Skeletal muscle tissue (tissue), 4 donors: ENCODE results near the gene NDRG2. TPM values are rescaled to one million over a fixed set of nuclear protein-coding genes. Genes with fewer than 3 reads are reported as not detected.
"Not testable (repeated sequence)": the region's sequence is repeated elsewhere in the genome, so short reads cannot be mapped to it uniquely, and the experiment has no call there.

Experiments
- H3K27ac ChIP-seq: one replicate; pipeline ENCODE4 v1.7.0; 2013; ENCODE audit warnings: mild to moderate bottlenecking, low read depth, low read length, inconsistent platforms
- H3K27me3 ChIP-seq, 3 donors: one replicate each; pipeline ENCODE4 v1.7.0; 2013; ENCODE audit warnings: low read length in 3 of 3; ENCODE audit not compliant: control insufficient read depth in 3 of 3, insufficient read depth in 3 of 3
- H3K36me3 ChIP-seq, 3 donors: one replicate each; pipeline ENCODE4 v1.7.0; 2013; ENCODE audit warnings: low read length in 3 of 3; ENCODE audit not compliant: control insufficient read depth in 3 of 3, insufficient read depth in 3 of 3
- H3K4me1 ChIP-seq, 3 donors: one replicate each; pipeline ENCODE4 v1.7.0; 2013; ENCODE audit warnings: low read length in 3 of 3, mild to moderate bottlenecking in 3 of 3; ENCODE audit not compliant: control insufficient read depth in 3 of 3, insufficient read depth in 3 of 3
- H3K4me3 ChIP-seq, 3 donors: one replicate each; pipeline ENCODE4 v1.7.0; 2013; ENCODE audit warnings: low read length in 3 of 3
- H3K9ac ChIP-seq, 3 donors: one replicate each; pipeline ENCODE4 v1.7.0; 2013; ENCODE audit warnings: low read length in 3 of 3, mild to moderate bottlenecking in 3 of 3, moderate library complexity in 2 of 3, low read depth in 1 of 3
- H3K9me3 ChIP-seq, 3 donors: one replicate each; pipeline ENCODE4 v1.7.0; 2013; ENCODE audit warnings: low read length in 3 of 3; ENCODE audit not compliant: control insufficient read depth in 3 of 3
- total RNA-seq: library from RNA; depleted of rRNA; stranded (reverse); fragments of >200 nt; gene quantifications from one replicate; pipeline ENCODE4 v1.2.3, GENCODE V29; 2014
- donor health status: Osteomylitis.

Gene NDRG2
- total RNA-seq, 1 donor from 2014 or later: 162 TPM

- Histone ChIP-seq H3K27me3 (no peaks in the 10 kb centered on the region), H3K9me3 (no peaks in the 10 kb centered on the region), H3K36me3 (no peaks in the 10 kb centered on the region), H3K4me1 (peaks cover 39 to 69% (median 51%) of the 10 kb centered on the region in 3 donors), H3K27ac (peak overlapping the region; percentile 48), H3K9ac (peak overlapping the region in 1 of 3 donors; percentile 24), H3K4me3 (peak overlapping the region in 1 of 3 donors; percentile 32)
Measured at GRCh38 chr14:21043974-21044618, 19.2 kb upstream of the NDRG2 start.

- Histone ChIP-seq H3K27ac (peak overlapping the region; percentile 48), H3K27me3 (no peaks in the 10 kb centered on the region), H3K36me3 (no peaks in the 10 kb centered on the region), H3K9ac (peak overlapping the region in 2 of 3 donors; percentile 3 to 41), H3K9me3 (no peaks in the 10 kb centered on the region), H3K4me1 (peaks cover 43 to 73% (median 57%) of the 10 kb centered on the region in 3 donors), H3K4me3 (peak overlapping the region in 1 of 3 donors; percentile 57)
Measured at GRCh38 chr14:21043387-21043973, 18.6 kb upstream of the NDRG2 start.

- Histone ChIP-seq H3K9me3 (no peaks in the 10 kb centered on the region), H3K27ac (peak overlapping the region; percentile 11), H3K4me3 (no peak overlapping the region), H3K4me1 (peaks cover 48 to 73% (median 62%) of the 10 kb centered on the region in 3 donors), H3K36me3 (no peaks in the 10 kb centered on the region), H3K9ac (peak overlapping the region in 1 of 3 donors; percentile 41), H3K27me3 (no peaks in the 10 kb centered on the region)
Measured at GRCh38 chr14:21042918-21043317, 18.1 kb upstream of the NDRG2 start.

- Histone ChIP-seq H3K9me3 (no peaks in the 10 kb centered on the region), H3K27ac (peak within 1 kb of the TSS; percentile 11), H3K36me3 (no peaks in the 10 kb centered on the region), H3K9ac (peak within 1 kb of the TSS; percentile 27 to 52 (median 41)), H3K4me3 (no peak within 1 kb of the TSS), H3K27me3 (no peaks in the 10 kb centered on the region), H3K4me1 (peaks cover 50 to 74% (median 65%) of the 10 kb centered on the region in 3 donors)
Measured at GRCh38 chr14:21041676-21042433, 17.0 kb upstream of the NDRG2 start, which contains the start of gene RNASE7. TSS of gene RNASE7 (plus strand) at chr14:21042362. CDS start at chr14:21042993, 631 bp downstream.

- H3K9me3 ChIP-seq, H3K27me3 ChIP-seq, H3K27ac ChIP-seq, H3K9ac ChIP-seq, H3K4me3 ChIP-seq, H3K36me3 ChIP-seq: not testable (repeated sequence)
- peaks cover 50 to 78% (median 68%) of the 10 kb centered on the region in 3 donors for H3K4me1 ChIP-seq
Measured at GRCh38 chr14:21040941-21041340, 16.1 kb upstream of the NDRG2 start.

- no peaks in the 10 kb centered on the region for H3K9me3 ChIP-seq
- H3K4me1 ChIP-seq: peaks cover 50 to 78% (median 68%) of the 10 kb centered on the region in 3 donors
- H3K9ac ChIP-seq: no peak overlapping the region
- H3K4me3 ChIP-seq: no peak overlapping the region
- H3K36me3 ChIP-seq: no peaks in the 10 kb centered on the region
- H3K27me3 ChIP-seq: no peaks in the 10 kb centered on the region
- H3K27ac ChIP-seq: no peak overlapping the region
Measured at GRCh38 chr14:21040370-21040925, 15.6 kb upstream of the NDRG2 start.

- Histone ChIP-seq H3K4me3 (peak overlapping the region; percentile 10 to 62 (median 36)), H3K27me3 (no peaks in the 10 kb centered on the region), H3K27ac (peak overlapping the region; percentile 82), H3K4me1 (peaks cover 51 to 78% (median 68%) of the 10 kb centered on the region in 3 donors), H3K36me3 (no peaks in the 10 kb centered on the region), H3K9ac (peak overlapping the region; percentile 17 to 77 (median 76)), H3K9me3 (no peaks in the 10 kb centered on the region)
Measured at GRCh38 chr14:21039585-21040369, 14.9 kb upstream of the NDRG2 start.

- peak overlapping the region; percentile 32 to 77 (median 76) for H3K9ac ChIP-seq
- no peaks in the 10 kb centered on the region for H3K9me3 ChIP-seq
- peak overlapping the region; percentile 10 to 62 (median 46) for H3K4me3 ChIP-seq
- H3K36me3 ChIP-seq: no peaks in the 10 kb centered on the region
- H3K27ac ChIP-seq: peak overlapping the region; percentile 82
- no peaks in the 10 kb centered on the region for H3K27me3 ChIP-seq
- H3K4me1 ChIP-seq: peaks cover 46 to 67% (median 58%) of the 10 kb centered on the region in 3 donors
Measured at GRCh38 chr14:21038441-21039422, 13.9 kb upstream of the NDRG2 start.
